ENCODE results near the gene VTI1A. TPM values are rescaled to one million over a fixed set of nuclear protein-coding genes. Genes with fewer than 3 reads are reported as not detected.

The VTI1A gene
- polyA plus RNA-seq, 1 donor, result 14.1 TPM

DNA sequence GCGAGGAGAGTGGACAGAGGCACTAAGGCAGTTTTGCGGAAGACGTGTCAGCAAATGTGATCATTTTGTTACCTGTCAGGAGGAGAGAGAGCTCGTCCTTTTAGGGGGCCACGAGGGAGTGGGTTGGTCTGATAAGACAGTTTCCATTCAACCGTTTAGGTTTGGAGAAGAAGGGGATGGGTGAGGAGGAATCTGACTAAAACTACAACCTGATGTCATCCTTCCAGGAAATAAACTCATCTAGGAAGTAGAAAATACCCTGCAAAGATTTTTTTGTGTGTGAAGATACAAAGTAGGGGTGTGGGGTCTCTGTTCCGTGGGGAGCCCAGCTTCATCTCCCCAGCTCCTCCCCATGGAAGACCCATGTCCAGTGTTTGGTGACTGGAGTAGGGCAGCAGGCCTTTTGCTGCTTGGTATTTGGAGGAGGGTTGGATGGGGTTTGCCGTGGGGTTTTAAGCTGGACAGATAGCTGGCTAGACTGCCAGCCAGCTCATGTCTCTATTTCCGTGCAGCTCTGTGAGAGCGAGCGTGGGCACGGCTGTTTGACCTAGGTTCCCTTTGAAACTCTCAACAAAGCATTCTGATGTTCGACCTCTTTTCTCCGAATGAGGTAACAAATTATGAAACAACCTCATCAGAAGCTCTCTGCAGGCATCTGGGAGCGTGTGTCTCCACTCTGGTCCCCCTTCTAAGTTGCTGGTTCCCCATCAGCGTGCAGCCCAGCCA, 367.0 kb downstream of the VTI1A start:
- no peak for DNase-seq

DNA sequence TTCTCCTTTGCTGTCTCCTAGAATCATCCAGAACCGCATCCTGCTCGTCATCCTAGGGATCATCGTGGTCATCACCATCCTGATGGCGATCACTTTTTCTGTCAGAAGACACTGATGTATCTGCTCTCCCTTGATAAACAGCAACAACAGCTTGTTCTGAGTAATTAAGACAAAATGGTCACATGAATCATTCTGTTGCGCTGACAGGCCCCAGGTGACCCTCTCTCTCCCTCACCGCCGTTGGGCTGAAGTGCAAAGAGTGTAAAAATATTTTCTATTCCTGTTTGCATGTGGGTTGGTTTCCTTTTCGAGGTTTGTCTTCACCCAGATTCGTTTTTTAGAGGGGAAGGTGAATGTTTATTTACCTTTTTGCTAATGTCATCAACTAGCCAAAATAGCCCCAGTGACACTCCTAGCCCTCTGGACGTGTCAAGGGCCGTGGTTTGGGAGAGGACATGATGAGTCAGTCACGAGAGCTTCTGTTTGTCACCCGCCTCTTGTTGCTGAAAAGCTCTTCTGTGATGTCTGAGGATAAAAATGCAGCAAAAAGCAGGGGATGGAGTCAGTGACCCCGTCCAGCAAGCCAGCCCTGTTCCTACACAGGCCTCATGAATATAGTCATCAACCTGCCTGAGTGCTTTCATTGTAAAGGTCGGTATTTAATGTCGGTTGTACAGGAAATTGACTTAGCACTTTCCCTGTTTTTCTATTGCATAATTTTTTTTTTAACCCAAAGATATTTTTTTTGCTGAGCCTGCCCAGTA, 368.4 kb downstream of the VTI1A start:
- no peak for DNase-seq

- no peak for DNase-seq
These were observed 369.0 kb downstream of the VTI1A start for GRCh38 chr10:112816033-112816430.

- DNase-seq, result no peak
These were observed 369.9 kb downstream of the VTI1A start for GRCh38 chr10:112816891-112817290.

GRCh38 chr10:112817981-112818777, 371.2 kb downstream of the VTI1A start:
- no peak for DNase-seq

- DNase-seq, result no peak
These were observed 372.2 kb downstream of the VTI1A start for GRCh38 chr10:112819231-112819630.

DNA sequence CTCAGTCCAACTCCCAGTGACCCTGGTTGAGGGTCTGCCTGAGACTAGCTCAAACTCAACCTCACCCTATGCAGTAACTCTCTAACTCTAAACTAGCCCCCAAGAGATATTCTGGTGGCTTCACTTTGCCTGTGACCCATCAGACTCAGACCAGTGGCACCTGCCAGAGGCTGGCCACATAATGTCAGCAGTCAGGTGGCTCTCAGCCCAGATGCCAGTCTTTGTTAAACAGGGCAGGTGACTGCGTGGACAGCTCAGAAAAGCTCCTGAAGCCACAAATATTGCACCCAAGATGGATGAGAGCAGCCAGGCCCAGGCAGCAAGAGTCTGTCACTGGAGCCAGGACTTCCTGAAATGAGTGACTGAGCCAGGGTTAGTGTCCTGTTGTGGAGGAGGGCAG, 373.3 kb downstream of the VTI1A start:
- DNase-seq, result no peak

- DNase-seq, result no peak
These were observed 374.0 kb downstream of the VTI1A start for GRCh38 chr10:112821038-112821437.

DNA sequence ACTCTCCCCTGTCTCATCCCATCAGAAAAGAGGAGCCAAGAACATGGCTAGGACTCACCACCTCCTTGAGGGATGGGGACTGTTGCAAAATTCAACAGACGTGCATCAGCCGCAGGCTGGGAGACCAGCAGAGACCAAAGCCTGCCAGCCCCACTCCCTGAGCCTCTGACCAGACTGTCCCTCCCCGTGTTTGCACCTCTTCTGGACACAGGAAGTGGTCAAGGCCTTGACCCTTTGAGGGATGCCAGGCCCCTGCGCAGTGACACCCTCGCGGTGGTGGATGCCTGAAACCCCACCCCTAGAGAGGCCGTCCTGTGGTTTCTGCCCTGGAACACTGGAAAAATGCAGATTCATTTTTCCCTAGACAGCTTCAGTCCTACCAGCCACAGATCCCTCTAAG, 374.6 kb downstream of the VTI1A start:
- no peak for DNase-seq

DNA sequence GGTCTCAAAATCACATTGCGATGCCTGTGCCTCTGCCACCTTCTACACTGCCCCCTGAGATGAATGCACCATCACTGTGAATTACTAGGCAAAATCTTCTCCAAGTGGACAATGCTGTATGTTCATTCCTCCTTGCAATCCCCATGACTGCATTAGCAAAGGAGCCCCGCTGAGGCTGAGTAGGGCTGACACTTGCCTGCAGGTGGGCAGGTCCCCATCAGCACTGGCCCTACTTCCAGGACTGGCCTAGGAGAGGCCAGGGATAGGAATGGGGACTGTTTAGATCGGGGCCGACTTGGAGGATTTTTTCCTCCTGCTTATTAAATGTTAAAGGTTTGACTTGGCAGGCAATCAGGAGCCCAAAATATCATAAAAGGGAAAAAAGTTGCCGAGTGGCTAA, 376.0 kb downstream of the VTI1A start:
- DNase-seq, result no peak

DNA sequence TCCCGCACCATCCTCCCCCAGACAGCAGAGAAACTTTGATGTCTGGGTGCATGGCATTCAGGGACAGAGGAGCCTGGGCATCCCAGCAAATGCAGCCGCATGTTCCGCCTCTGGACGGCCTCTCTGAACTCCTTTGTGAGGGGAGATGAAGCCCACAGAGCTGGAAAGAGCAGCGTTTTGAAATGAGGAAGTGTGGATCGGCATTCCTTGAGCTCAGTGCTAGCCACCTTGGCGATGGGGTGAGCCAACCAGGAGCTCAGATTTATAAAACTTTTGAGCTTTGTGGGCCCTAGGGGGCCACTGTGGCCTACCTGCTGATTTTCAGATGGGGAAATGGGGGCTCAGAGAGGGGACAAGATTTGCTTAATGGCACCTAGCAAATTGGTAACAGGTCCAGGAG, 376.6 kb downstream of the VTI1A start:
- DNase-seq, result no peak

DNA sequence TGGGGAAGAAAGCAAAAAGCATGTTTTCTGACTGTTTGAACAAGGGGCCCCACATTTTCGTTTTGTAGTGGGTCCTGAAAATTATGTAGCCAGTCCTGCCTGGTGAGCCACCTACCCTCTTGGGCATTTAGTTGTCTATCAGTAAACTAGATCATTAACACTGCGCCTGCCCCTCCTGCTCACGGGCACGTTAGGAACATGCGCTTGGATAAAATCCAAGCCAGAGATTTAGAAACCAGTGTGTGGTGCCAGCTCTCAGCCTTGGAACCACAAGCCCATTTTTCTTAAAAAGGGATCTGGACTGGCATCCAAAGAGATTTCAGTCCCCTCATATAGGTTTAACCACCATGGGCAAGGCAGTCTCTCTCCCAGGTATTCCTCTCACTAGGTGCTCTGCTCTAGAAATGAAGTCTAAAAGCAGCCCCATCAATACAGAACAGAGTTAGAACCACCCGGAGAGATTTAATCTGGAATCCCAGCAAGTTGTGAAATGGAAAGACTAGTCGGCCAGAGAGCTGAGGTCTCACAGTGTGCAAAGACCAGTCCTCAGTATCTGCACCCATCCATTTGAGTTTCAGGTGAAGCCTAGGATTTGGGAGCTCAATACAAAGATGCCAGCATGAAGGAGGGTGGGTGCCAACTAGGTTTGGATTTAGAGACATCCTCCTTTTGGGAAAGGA, 379.1 kb downstream of the VTI1A start:
- DNase-seq, result no peak

GRCh38 chr10:112827086-112827485, 380.1 kb downstream of the VTI1A start:
- DNase-seq, result no peak

- no peak for DNase-seq
These were observed 380.9 kb downstream of the VTI1A start for GRCh38 chr10:112827951-112828350.

DNA sequence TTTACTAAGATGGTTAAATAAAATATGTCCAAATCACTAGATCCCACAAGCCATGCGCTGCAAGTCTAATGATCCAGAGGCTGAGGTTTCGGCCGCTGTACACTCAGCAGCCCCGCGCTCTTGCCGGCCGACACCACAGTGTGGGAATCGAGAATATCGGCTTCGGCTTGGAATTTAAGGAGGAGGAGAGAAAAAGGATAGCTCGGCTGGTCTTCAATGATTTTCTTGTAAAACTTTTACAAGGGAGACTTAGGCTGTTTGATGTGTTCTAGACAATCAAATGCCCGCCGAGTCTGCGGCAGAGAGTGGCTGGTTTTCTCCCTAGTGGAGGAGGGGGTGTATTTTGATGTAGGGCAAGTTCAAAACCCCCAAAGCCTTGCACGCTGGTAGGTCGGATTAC, 384.8 kb downstream of the VTI1A start:
- DNase-seq, result no peak

GRCh38 chr10:112832361-112832878, 385.4 kb downstream of the VTI1A start:
- no peak for DNase-seq

DNA sequence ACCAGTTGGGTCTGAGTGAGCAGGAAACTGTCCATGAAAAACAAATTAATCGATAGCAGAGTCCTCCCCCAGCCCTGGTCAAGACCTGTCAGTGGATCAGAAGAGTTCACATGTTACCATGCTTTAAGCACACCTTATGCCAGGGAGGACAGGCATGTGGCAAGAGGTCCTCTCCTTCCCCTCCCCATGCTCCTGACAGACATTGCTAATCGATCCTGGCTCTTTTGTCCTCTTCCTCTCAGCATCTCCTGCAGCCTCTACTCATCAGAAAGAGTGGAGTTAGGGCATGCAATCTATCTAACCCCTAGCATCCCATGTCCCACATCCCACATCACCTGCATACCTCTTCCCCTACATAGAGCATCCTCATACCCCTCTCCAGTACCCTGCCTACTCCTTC, 385.9 kb downstream of the VTI1A start:
- no peak for DNase-seq

- no peak for DNase-seq
These were observed 387.8 kb downstream of the VTI1A start for GRCh38 chr10:112834751-112835181.

GRCh38 chr10:112835217-112835715, 388.3 kb downstream of the VTI1A start:
- no peak for DNase-seq

DNA sequence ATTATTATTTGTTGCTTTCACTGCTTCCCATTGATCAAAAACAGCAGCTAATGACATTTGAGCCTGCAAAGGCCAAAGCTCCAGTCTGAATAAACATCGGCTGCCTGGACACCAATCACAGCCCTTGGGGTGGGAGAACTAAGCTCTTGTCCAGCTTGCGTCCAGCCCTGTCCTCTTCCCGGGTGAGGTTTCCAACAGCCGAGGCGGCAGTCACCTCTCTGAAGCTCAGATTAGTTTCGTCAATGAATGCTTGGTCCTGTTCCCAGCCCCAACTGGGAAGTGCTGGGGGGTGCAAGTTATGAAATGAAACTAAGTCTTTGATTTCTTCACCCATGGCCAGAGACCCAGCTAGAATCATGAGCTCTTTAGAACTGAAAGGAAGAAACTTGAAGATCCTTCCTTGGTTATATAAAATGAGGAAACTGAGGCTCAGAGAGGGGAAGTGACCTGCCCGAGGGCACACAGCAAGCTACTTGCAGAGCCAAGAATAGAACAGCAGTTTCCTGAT, 389.0 kb downstream of the VTI1A start:
- peak; percentile 27 for DNase-seq

- DNase-seq, result no peak
These were observed 391.9 kb downstream of the VTI1A start for GRCh38 chr10:112838784-112839481.

All from hindlimb muscle (tissue), 1 donor.